ENCODE measurements around the gene RAPSN. TPM values are rescaled to one million over a fixed set of nuclear protein-coding genes. Genes with fewer than 3 reads are reported as not detected.

RAPSN gene
- total and polyA plus RNA-seq, 8 donors = 0.18 to 0.92 (median 0.33) TPM

- no peaks in the 10 kb centered on the region for H3K36me3 ChIP-seq
- DNase-seq = no peak
- peak overlapping the region in 2 of 4 donors; percentile 61 to 78 for H3K27ac ChIP-seq
- ATAC-seq = peak in 2 of 4 donors; percentile 9 to 10
- no peak for TF ChIP-seq CTCF (IDR thresholded peaks at IDR 0.05)
- H3K4me3 ChIP-seq = peak overlapping the region in 1 of 4 donors; percentile 5
- 89 to 92% methylated on average over 9 of the region's 9 CpGs for WGBS, 2 donors
- no peaks in the 10 kb centered on the region for H3K4me1 ChIP-seq
- no peak for FAIRE-seq
- intact Hi-C loops (cut with DNase I) = no loop called here
- H3K27me3 ChIP-seq = no peaks in the 10 kb centered on the region
- H3K9me3 ChIP-seq = no peaks in the 10 kb centered on the region
These were observed 55.0 kb downstream of the RAPSN start for GRCh38 chr11:47394050-47394321.

- peak overlapping the region in 2 of 4 donors; percentile 61 to 78 for H3K27ac ChIP-seq
- H3K4me1 ChIP-seq = no peaks in the 10 kb centered on the region
- peak in 3 of 4 donors; percentile 37 to 54 (median 43) for ATAC-seq
- no peak for TF ChIP-seq CTCF (IDR thresholded peaks at IDR 0.05)
- peak in 2 of 6 donors; percentile 48 to 55 for DNase-seq
- WGBS, 2 donors = 78 to 86% methylated on average over 19 to 20 of the region's 20 CpGs
- no peak for FAIRE-seq
- H3K36me3 ChIP-seq = no peaks in the 10 kb centered on the region
- H3K9me3 ChIP-seq = no peaks in the 10 kb centered on the region
- intact Hi-C loops (cut with DNase I) = no loop called here
- no peak overlapping the region for H3K4me3 ChIP-seq
- no peaks in the 10 kb centered on the region for H3K27me3 ChIP-seq
These were observed 55.5 kb downstream of the RAPSN start for GRCh38 chr11:47393163-47394049.

- no peak for DNase-seq
These were observed 56.3 kb downstream of the RAPSN start for GRCh38 chr11:47392546-47393162.

GRCh38 chr11:47391711-47392432, 57.1 kb downstream of the RAPSN start:
- Histone ChIP-seq H3K4me1 (no peaks in the 10 kb centered on the region), H3K4me3 (no peak overlapping the region), H3K9me3 (no peaks in the 10 kb centered on the region), H3K27ac (peak overlapping the region in 2 of 4 donors; percentile 39), H3K27me3 (no peaks in the 10 kb centered on the region), H3K36me3 (no peaks in the 10 kb centered on the region)
- TF ChIP-seq CTCF (IDR thresholded peaks at IDR 0.05) = no peak
- no peak for ATAC-seq
- 88% methylated on average over 15 to 16 of the region's 16 CpGs for WGBS, 2 donors
- intact Hi-C loops (cut with DNase I) = no loop called here
- no peak for FAIRE-seq
- DNase-seq = no peak

More at GRCh38 chr11:47392546-47393162, 56.3 kb downstream of the RAPSN start:
- ATAC-seq (peak in 1 of 4 donors; percentile 7), FAIRE-seq (no peak)
- TF ChIP-seq CTCF (IDR thresholded peaks at IDR 0.05) = no peak
- intact Hi-C loops (cut with DNase I) = no loop called here
- 77 to 78% methylated on average over 14 of the region's 14 CpGs for WGBS, 2 donors
- Histone ChIP-seq H3K27me3 (no peaks in the 10 kb centered on the region), H3K4me1 (no peaks in the 10 kb centered on the region), H3K9me3 (no peaks in the 10 kb centered on the region), H3K36me3 (no peaks in the 10 kb centered on the region), H3K4me3 (no peak overlapping the region), H3K27ac (peak overlapping the region in 1 of 4 donors; percentile 23)

All from pancreas (tissue), 10 donors.